Prostate gland (tissue), 2 donors: Measurements from ENCODE around the gene KRTAP10-11. TPM values are rescaled to one million over a fixed set of nuclear protein-coding genes. Genes with fewer than 3 reads are reported as not detected.

Source experiments
- DNase-seq: peaks from one replicate; pipeline ENCODE4 v3.0.0-alpha.2; 2019; ENCODE audit warnings: low spot score
- H3K27ac ChIP-seq, 2 donors: fragments of 200-600 bp; sonication (generic); 2 replicates each; pipeline ENCODE4 v1.5.1; 2017 to 2019
- H3K27me3 ChIP-seq: fragments of 200-600 bp; sonication (generic); replicated peaks from 2 replicates; pipeline ENCODE4 v1.5.1; 2019; ENCODE audit not compliant: insufficient read depth
- H3K36me3 ChIP-seq, 2 donors: fragments of 200-600 bp; sonication (generic); 1 replicate in 1 of 2; 2 replicates in 1 of 2; pipeline versions ENCODE4 v1.5.1 to v1.8.1; 2017 to 2019
- H3K4me1 ChIP-seq: fragments of 200-600 bp; sonication (generic); replicated peaks from 2 replicates; pipeline ENCODE4 v1.5.1; 2019
- H3K4me3 ChIP-seq, 2 donors: fragments of 200-600 bp; sonication (generic); 2 replicates each; pipeline ENCODE4 v1.5.1; 2017 to 2019
- H3K9me3 ChIP-seq: fragments of 200-600 bp; sonication (generic); 2 replicates; pipeline ENCODE4 v1.5.1; 2017
- CTCF ChIP-seq, 4 experiments: fragments of 200-600 bp in 2 of 4; fragments of 450-650 bp in 2 of 4; sonication (generic) in 2 of 4; IDR thresholded peaks; 1 replicate in 3 of 4; 2 replicates in 1 of 4; pipeline ENCODE4 v1.5.1; 2016 to 2019; ENCODE audit warnings: antibody characterized with exemption in 4 of 4, mild to moderate bottlenecking in 2 of 4, moderate library complexity in 2 of 4
- POLR2A ChIP-seq: fragments of 450-650 bp; IDR thresholded peaks from one replicate; pipeline ENCODE4 v1.6.1; 2016; ENCODE audit warnings: antibody characterized with exemption, mild to moderate bottlenecking
- POLR2AphosphoS5 ChIP-seq: sonication (generic); formaldehyde crosslinking; IDR thresholded peaks from one replicate; pipeline ENCODE4 v1.6.1; 2017; ENCODE audit warnings: antibody characterized with exemption
- WGBS: methylation state at CpG from one replicate; pipeline ENCODE4 v1.1.5; 2018; 5-methylcytosine and 5-hydroxymethylcytosine counted together
- intact Hi-C: fragments of 100-400 bp; cut with DNase I; formaldehyde crosslinking; loops from one replicate; pipeline ENCODE4 v1.14.2; 2022
- total RNA-seq, 2 donors: library from RNA; depleted of rRNA; stranded (reverse); fragments of >200 nt; gene quantifications; one replicate each; pipeline ENCODE4 v1.1.0, GENCODE V29; 2016

KRTAP10-11 gene
- total RNA-seq, 2 donors from 2014 or later = not detected

GRCh38 chr21:44601596-44602462, 44.4 kb upstream of the KRTAP10-11 start:
- H3K36me3 ChIP-seq = no peaks in the 10 kb centered on the region
- TF ChIP-seq POLR2A (no peak), POLR2AphosphoS5 (no peak), CTCF (IDR thresholded peaks at IDR 0.05) (no peak)
- peaks cover 4% of the 10 kb centered on the region for H3K27me3 ChIP-seq
- H3K4me3 ChIP-seq = no peak overlapping the region
- H3K9me3 ChIP-seq = no peaks in the 10 kb centered on the region
- intact Hi-C loops = no loop called here
- no peak overlapping the region for H3K27ac ChIP-seq
- H3K4me1 ChIP-seq = no peaks in the 10 kb centered on the region
- 72% methylated on average over 23 of the region's 23 CpGs for WGBS
- no peak for DNase-seq

- H3K4me1 ChIP-seq = no peaks in the 10 kb centered on the region
- DNase-seq = no peak
- H3K4me3 ChIP-seq = no peak overlapping the region
- intact Hi-C loops = no loop called here
- no peaks in the 10 kb centered on the region for H3K9me3 ChIP-seq
- H3K27ac ChIP-seq = no peak overlapping the region
- TF ChIP-seq POLR2AphosphoS5 (no peak), CTCF (IDR thresholded peaks at IDR 0.05) (no peak), POLR2A (no peak)
- no peaks in the 10 kb centered on the region for H3K36me3 ChIP-seq
- 86% methylated on average over 17 of the region's 21 CpGs for WGBS
- H3K27me3 ChIP-seq = peaks cover 2% of the 10 kb centered on the region
Observed at GRCh38 chr21:44602463-44602850, 43.8 kb upstream of the KRTAP10-11 start.

GRCh38 chr21:44603109-44603875, 42.9 kb upstream of the KRTAP10-11 start:
- Histone ChIP-seq H3K4me1 (no peaks in the 10 kb centered on the region), H3K9me3 (no peaks in the 10 kb centered on the region), H3K27ac (no peak overlapping the region), H3K27me3 (peaks cover 2% of the 10 kb centered on the region), H3K36me3 (no peaks in the 10 kb centered on the region), H3K4me3 (no peak overlapping the region)
- intact Hi-C loops = no loop called here
- DNase-seq = no peak
- WGBS = 51% methylated on average over 17 of the region's 17 CpGs
- TF ChIP-seq POLR2A = no peak
- TF ChIP-seq CTCF (IDR thresholded peaks at IDR 0.05) = no peak
- TF ChIP-seq POLR2AphosphoS5 = no peak

GRCh38 chr21:44603911-44604310, 42.3 kb upstream of the KRTAP10-11 start:
- no peak for TF ChIP-seq CTCF (IDR thresholded peaks at IDR 0.05)
- no peak for TF ChIP-seq POLR2A
- TF ChIP-seq POLR2AphosphoS5 = no peak
- Histone ChIP-seq H3K27me3 (peaks cover 2% of the 10 kb centered on the region), H3K9me3 (no peaks in the 10 kb centered on the region), H3K4me1 (no peaks in the 10 kb centered on the region), H3K36me3 (no peaks in the 10 kb centered on the region), H3K4me3 (no peak overlapping the region), H3K27ac (no peak overlapping the region)
- no peak for DNase-seq
- 88% methylated on average over 8 of the region's 8 CpGs for WGBS
- intact Hi-C loops = no loop called here
